Transverse colon (tissue), 4 donors: Measurements from ENCODE around the gene DOLK. TPM values are rescaled to one million over a fixed set of nuclear protein-coding genes. Genes with fewer than 3 reads are reported as not detected.

Experiments
- DNase-seq: peaks from one replicate; pipeline ENCODE4 v3.0.0-alpha.2; 2019
- H3K27ac ChIP-seq, 4 donors: fragments of 200-600 bp; sonication (generic); 2 replicates each; pipeline ENCODE4 v1.5.1; 2016 to 2018; ENCODE audit warnings: inconsistent platforms in 4 of 4
- H3K27me3 ChIP-seq: fragments of 200-600 bp; sonication (generic); 2 replicates; pipeline ENCODE4 v1.5.1; 2017; ENCODE audit warnings: inconsistent platforms
- H3K36me3 ChIP-seq, 4 donors: fragments of 200-600 bp; sonication (generic); 2 replicates each; pipeline ENCODE4 v1.5.1; 2017 to 2019; ENCODE audit warnings: inconsistent platforms in 4 of 4
- H3K4me1 ChIP-seq, 4 donors: fragments of 200-600 bp; sonication (generic); 2 replicates each; pipeline ENCODE4 v1.5.1; 2017 to 2020; ENCODE audit warnings: inconsistent platforms in 4 of 4
- H3K4me3 ChIP-seq, 4 donors: fragments of 200-600 bp; sonication (generic); 1 replicate in 1 of 4; 2 replicates in 3 of 4; pipeline versions ENCODE4 v1.5.1 to v1.6.1; 2017 to 2019; ENCODE audit warnings: inconsistent platforms in 4 of 4
- H3K9me3 ChIP-seq, 2 donors: fragments of 200-600 bp; sonication (generic); 2 replicates each; pipeline ENCODE4 v1.5.1; 2017 to 2019; ENCODE audit warnings: inconsistent platforms in 2 of 2
- EP300 ChIP-seq: sonication (generic); formaldehyde crosslinking; IDR thresholded peaks from one replicate; pipeline ENCODE4 v1.6.1; 2017; ENCODE audit warnings: antibody characterized with exemption, low read depth
- POLR2A ChIP-seq: fragments of 450-650 bp; IDR thresholded peaks from one replicate; pipeline ENCODE4 v1.6.1; 2016; ENCODE audit warnings: antibody characterized with exemption, mild to moderate bottlenecking, moderate library complexity
- POLR2AphosphoS5 ChIP-seq, 3 donors: sonication (generic); formaldehyde crosslinking; IDR thresholded peaks; one replicate each; pipeline ENCODE4 v1.6.1; 2016; ENCODE audit warnings: antibody characterized with exemption in 3 of 3
- WGBS, 2 donors: methylation state at CpG; one replicate each; pipeline ENCODE4 v1.1.5; 2018; ENCODE audit warnings: low coverage in 1 of 2; 5-methylcytosine and 5-hydroxymethylcytosine counted together
- in situ Hi-C, 4 donors: fragments of 200-750 bp; cut with MboI; loops; one replicate each; pipeline versions ENCODE4 v1.15.0 to v1.15.1; 2017; ENCODE audit warnings: low sequenced_read_pairs in 3 of 4, low pct_ligation_motif_present in 1 of 4, low pct_unique_long_range_greater_than_20kb in 1 of 4
- intact Hi-C: fragments of 100-400 bp; cut with DNase I; formaldehyde crosslinking; loops from one replicate; pipeline ENCODE4 v1.15.1; 2023; ENCODE audit warnings: low total_unique reads
- total RNA-seq, 4 donors: library from RNA; depleted of rRNA; stranded (reverse); fragments of >200 nt; gene quantifications; one replicate each; pipeline ENCODE4 v1.1.0, GENCODE V29; 2016
- TF ChIP-seq, protein P1 (sequence below), 5 experiments: fragments of 200-600 bp in 3 of 5; fragments of 450-650 bp in 2 of 5; sonication (generic) in 3 of 5; IDR thresholded peaks; 1 replicate in 2 of 5; 2 replicates in 3 of 5; pipeline ENCODE4 v1.5.1; 2016 to 2017; ENCODE audit warnings: antibody characterized with exemption in 5 of 5, inconsistent platforms in 3 of 5, mild to moderate bottlenecking in 2 of 5, moderate library complexity in 1 of 5

DOLK gene
- total RNA-seq, result 10 to 100 TPM in 3 of 4 donors, 1 to 10 TPM in 1; 9.2 to 20.6 (median 11.7) TPM

DNA sequence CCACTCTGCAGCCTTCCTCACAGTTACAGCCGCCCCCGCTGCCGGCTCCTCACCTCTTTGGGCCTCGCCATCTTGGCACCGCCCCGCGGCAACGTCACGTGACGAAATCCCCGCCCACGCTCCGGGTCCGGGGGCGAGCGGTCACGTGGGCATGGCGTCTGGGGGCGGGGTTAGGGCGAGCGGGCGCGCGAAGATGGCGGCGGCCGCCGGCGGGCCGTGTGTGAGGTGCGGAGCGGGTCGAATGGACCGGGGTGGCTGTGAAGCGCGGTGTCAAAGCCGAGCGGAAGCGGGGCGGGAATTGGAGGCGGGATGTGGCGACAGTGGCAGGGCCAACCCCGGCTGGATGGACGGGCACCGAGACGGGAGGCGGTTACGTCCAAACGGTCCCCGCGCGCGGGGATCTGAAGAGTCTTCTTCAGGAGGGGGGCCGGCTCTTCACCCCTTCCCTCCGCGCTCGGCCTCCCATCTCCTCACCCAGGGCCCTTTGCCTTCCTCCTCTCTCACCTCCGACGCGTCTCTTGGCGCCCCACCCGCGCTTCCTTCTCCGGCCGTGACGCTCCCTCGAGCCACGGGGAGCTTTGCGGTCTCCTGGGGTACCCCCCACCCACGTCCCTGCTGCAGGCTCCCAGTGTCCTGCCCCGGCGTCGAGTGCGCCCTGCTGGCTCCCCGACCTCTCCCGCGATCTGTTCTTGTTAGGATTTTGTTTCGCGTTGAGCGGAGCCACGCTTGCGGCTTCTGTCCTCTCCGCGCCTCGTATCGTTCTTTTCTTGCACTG, at the start of gene DOLK, which contains the start of gene NUP188:
DOLK (minus strand) TSS at position 77 of the 775 bp plus-strand sequence. CDS start 300 bp downstream, outside the sequence.
NUP188 (plus strand) TSS at position 173 of the 775 bp plus-strand sequence; CDS start at position 194, 21 bp downstream.
- in situ Hi-C loops (no loop called here), intact Hi-C loops (no loop called here)
- TF ChIP-seq, protein P1, sequence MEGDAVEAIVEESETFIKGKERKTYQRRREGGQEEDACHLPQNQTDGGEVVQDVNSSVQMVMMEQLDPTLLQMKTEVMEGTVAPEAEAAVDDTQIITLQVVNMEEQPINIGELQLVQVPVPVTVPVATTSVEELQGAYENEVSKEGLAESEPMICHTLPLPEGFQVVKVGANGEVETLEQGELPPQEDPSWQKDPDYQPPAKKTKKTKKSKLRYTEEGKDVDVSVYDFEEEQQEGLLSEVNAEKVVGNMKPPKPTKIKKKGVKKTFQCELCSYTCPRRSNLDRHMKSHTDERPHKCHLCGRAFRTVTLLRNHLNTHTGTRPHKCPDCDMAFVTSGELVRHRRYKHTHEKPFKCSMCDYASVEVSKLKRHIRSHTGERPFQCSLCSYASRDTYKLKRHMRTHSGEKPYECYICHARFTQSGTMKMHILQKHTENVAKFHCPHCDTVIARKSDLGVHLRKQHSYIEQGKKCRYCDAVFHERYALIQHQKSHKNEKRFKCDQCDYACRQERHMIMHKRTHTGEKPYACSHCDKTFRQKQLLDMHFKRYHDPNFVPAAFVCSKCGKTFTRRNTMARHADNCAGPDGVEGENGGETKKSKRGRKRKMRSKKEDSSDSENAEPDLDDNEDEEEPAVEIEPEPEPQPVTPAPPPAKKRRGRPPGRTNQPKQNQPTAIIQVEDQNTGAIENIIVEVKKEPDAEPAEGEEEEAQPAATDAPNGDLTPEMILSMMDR (IDR thresholded peaks at IDR 0.05), result peak in 1 of 5 experiments; percentile 13
- TF ChIP-seq EP300 (no peak), POLR2A (peak; percentile 86), POLR2AphosphoS5 (IDR thresholded peaks at IDR 0.05) (peak; percentile 95 to 98 (median 96))
- Histone ChIP-seq H3K4me3 (peak within 1 kb of the TSS; percentile 75 to 94 (median 85)), H3K4me1 (peaks cover 0 to 18% (median 11%) of the 10 kb centered on the region in 4 donors), H3K27me3 (no peaks in the 10 kb centered on the region), H3K9me3 (no peaks in the 10 kb centered on the region), H3K36me3 (peaks cover 0 to 2% (median 0%) of the 10 kb centered on the region in 4 donors), H3K27ac (peak within 1 kb of the TSS; percentile 94 to 97 (median 97))
- peak; percentile 98 for DNase-seq
- 0 to 1% methylated on average over 3 to 86 of the region's 86 CpGs for WGBS, 2 donors

DNA sequence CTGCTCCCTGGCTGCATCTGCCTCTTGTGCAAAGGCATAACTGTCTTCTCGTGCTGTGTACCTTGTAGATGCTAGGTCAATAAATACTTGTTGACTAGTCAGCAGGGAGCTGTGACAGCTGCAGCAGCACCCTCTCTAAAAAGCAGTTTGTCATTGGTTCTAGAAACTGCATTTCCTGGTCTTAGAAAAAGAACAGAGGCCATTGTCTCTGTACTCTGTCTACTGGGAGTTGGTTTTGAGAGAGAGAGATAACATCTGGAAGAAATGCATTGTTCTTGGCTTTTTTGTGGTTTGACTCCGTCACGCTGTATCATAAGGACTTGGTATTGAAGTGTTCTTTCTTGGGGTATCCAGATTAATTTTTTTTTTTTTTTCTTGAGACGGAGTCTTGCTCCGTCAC, 48.4 kb upstream of the DOLK start:
- intact Hi-C loops, result no loop called here
- no peak for TF ChIP-seq POLR2A
- TF ChIP-seq, protein P1 (IDR thresholded peaks at IDR 0.05), result no peak
- peaks cover 0 to 54% (median 26%) of the 10 kb centered on the region in 4 donors for H3K36me3 ChIP-seq
- H3K4me1 ChIP-seq, result no peaks in the 10 kb centered on the region
- H3K4me3 ChIP-seq, result no peak overlapping the region
- DNase-seq, result no peak
- WGBS, 2 donors, result 86% methylated on average over 5 of the region's 5 CpGs; no CpG with 5 or more reads in 1 of the 2 donors
- H3K27me3 ChIP-seq, result no peaks in the 10 kb centered on the region
- in situ Hi-C loops, result loop anchor here in 1 of 4 donors (25.0 kb wide), 1 partner anchor 383 kb away; no protein-coding TSS in a partner anchor
- H3K9me3 ChIP-seq, result no peaks in the 10 kb centered on the region
- no peak overlapping the region for H3K27ac ChIP-seq

DNA sequence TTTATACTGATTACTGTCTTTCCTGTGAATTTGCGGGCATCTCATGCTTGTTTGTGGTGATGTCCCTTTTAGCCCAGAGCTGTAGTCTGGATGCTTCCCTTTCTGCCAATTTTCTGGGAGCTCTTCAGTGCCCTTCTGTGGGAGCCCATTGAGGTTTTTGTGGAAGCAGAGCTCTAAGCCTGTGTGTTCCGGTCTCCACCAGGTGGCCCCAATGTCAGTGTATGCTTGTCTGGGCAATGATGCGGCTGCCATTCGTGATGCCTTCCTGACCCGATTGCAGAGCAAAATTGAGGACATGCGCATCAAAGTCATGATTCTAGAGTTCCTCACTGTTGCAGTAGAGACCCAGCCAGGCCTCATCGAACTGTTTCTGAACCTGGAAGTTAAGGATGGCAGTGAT, 45.6 kb upstream of the DOLK start:
- Histone ChIP-seq H3K27ac (no peak overlapping the region), H3K9me3 (no peaks in the 10 kb centered on the region), H3K27me3 (no peaks in the 10 kb centered on the region), H3K4me1 (no peaks in the 10 kb centered on the region), H3K36me3 (peaks cover 0 to 46% (median 26%) of the 10 kb centered on the region in 4 donors), H3K4me3 (no peak overlapping the region)
- intact Hi-C loops (loop anchor here (5.0 kb wide), 1 partner anchor 151 kb away; no protein-coding TSS in a partner anchor), in situ Hi-C loops (loop anchor here in 1 of 4 donors (25.0 kb wide), 1 partner anchor 381 kb away; no protein-coding TSS in a partner anchor)
- no peak for TF ChIP-seq POLR2AphosphoS5 (IDR thresholded peaks at IDR 0.05)
- no peak for TF ChIP-seq POLR2A
- TF ChIP-seq, protein P1 (IDR thresholded peaks at IDR 0.05), result peak in 1 of 5 experiments; percentile 12
- no peak for TF ChIP-seq EP300
- no peak for DNase-seq
- 73 to 81% methylated on average over 5 to 7 of the region's 7 CpGs for WGBS, 2 donors

DNA sequence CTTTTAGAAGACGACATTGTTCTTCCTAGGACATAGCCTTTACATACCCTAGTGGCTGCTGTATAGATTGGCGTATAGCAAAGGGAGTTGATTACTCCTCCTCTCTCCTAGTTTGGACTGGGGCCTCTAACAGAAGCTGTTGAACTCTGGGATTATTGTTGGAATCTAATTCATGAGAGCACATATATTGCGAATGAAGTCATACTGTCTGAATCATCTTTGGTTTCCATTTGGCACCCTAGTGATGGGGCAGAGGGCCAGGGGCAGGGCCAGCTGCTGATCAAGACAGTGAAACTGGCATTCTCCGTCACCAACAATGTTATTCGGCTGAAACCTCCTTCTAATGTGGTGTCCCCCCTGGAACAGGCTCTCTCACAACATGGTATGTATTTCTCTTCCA, 40.4 kb upstream of the DOLK start:
- intact Hi-C loops, result no loop called here
- Histone ChIP-seq H3K27me3 (no peaks in the 10 kb centered on the region), H3K36me3 (peaks cover 0 to 33% (median 14%) of the 10 kb centered on the region in 4 donors), H3K4me3 (no peak overlapping the region), H3K9me3 (no peaks in the 10 kb centered on the region), H3K4me1 (no peaks in the 10 kb centered on the region), H3K27ac (peak overlapping the region in 1 of 4 donors; percentile 2)
- TF ChIP-seq POLR2AphosphoS5 (IDR thresholded peaks at IDR 0.05) (peak in 1 of 3 donors; percentile 29), POLR2A (no peak)
- no peak for DNase-seq
- in situ Hi-C loops, result loop anchor here in 1 of 4 donors (25.0 kb wide), 1 partner anchor 376 kb away; no protein-coding TSS in a partner anchor
- 83 to 98% methylated on average over 5 of the region's 5 CpGs for WGBS, 2 donors
